ENCODE results near the gene MIGA2. TPM values are rescaled to one million over a fixed set of nuclear protein-coding genes. Genes with fewer than 3 reads are reported as not detected.

Gene MIGA2
- total and polyA plus RNA-seq, 9 of the 15 experiments (the other 6 are each of a cell fraction or from before 2014, with no cell fraction given) = 0.15 to 54.1 (median 18.0) TPM

GRCh38 chr9:129068990-129069861, 32.8 kb downstream of the MIGA2 start (continued):
- TF ChIP-seq MEIS2 (IDR thresholded peaks at IDR 0.05; ENCODE audit: partially characterized antibody) = no peak
- peak; percentile 34; the same call in 1 of the 2 replicates for TF ChIP-seq SREBF1 (IDR thresholded peaks at IDR 0.05; ENCODE audit: borderline replicate concordance, low read depth, low read length)
- TF ChIP-seq NFRKB (IDR thresholded peaks at IDR 0.05; ENCODE audit: low read depth) = no peak
- TF ChIP-seq BCOR (IDR thresholded peaks at IDR 0.05) = peak; percentile 93
- peak; percentile 69 for TF ChIP-seq PYGO2 (tag; IDR thresholded peaks at IDR 0.05)
- peak; percentile 87 for TF ChIP-seq HES1 (IDR thresholded peaks at IDR 0.05; ENCODE audit: low read depth)
- TF ChIP-seq THAP12 (CRISPR knock-in tag; IDR thresholded peaks at IDR 0.05) = peak; percentile 58; the same call in 1 of the 2 replicates
- peak; percentile 85 for TF ChIP-seq ZBTB33 (CRISPR knock-in tag; IDR thresholded peaks at IDR 0.05)
- TF ChIP-seq SRSF9 (IDR thresholded peaks at IDR 0.05; ENCODE audit: borderline replicate concordance, low read depth, low read length) = no peak
- peak; percentile 99 for TF ChIP-seq DPF2 (IDR thresholded peaks at IDR 0.05)
- no peak for TF ChIP-seq PREB (CRISPR knock-in tag; IDR thresholded peaks at IDR 0.05)
- TF ChIP-seq U2AF2 (optimal IDR thresholded peaks at IDR 0.05; ENCODE audit: low read depth, low read length) = no peak
- no peak for TF ChIP-seq THAP7 (CRISPR knock-in tag; IDR thresholded peaks at IDR 0.05)
- no peak for TF ChIP-seq ZNF518B (CRISPR knock-in tag; IDR thresholded peaks at IDR 0.05)
- TF ChIP-seq SRF (CRISPR knock-in tag; IDR thresholded peaks at IDR 0.05) = no peak
- TF ChIP-seq MAZ (CRISPR knock-in tag; conservative IDR thresholded peaks at IDR 0.05 in 1 of 2, IDR thresholded peaks at IDR 0.05 in 1 of 2) = peak; percentile 96 to 99
